ENCODE measurements around the gene ZNF641. TPM values are rescaled to one million over a fixed set of nuclear protein-coding genes. Genes with fewer than 3 reads are reported as not detected.
A peak's percentile ranks its signal among the peaks of the same experiment; 100 is the strongest.

Gene ZNF641
- total RNA-seq, 2 experiments from 2014 or later = 10.6 to 11.8 TPM

DNA sequence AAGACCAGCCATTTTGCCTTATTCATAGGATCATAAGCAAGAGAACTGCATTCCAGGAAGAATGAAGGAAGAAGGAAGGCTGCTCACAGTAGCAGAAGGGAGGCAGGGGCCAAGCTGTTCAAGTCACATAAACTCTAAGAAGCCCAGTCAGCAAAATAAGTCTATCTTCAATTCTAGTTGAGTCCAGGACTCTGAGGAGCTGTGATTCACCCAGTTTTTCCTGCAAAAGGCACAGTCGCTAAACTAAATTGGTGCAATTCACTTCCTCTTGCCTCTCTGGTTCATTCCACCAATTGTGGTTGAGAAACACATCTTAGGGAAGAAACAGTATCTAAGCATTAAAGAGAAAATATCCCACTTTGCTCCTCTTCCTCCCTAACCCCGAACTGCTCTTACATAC, 9.8 kb downstream of the ZNF641 start:
- no peak for DNase-seq (ENCODE audit: low spot score)
- Histone ChIP-seq H3K9me2 (ENCODE audit: insufficient read depth, low read length) (no peaks in the 10 kb centered on the region), H4K20me1 (ENCODE audit: insufficient read depth, low read length) (no peaks in the 10 kb centered on the region), H3K9me3 (ENCODE audit: low read length) (no peaks in the 10 kb centered on the region), H3K4me2 (ENCODE audit: low read length) (no peak overlapping the region), H2AFZ (ENCODE audit: low read length) (no peak overlapping the region), H3K27ac (ENCODE audit: low read depth, low read length, poor library complexity, severe bottlenecking) (no peak overlapping the region), H3K36me3 (ENCODE audit: insufficient read depth, low read length) (peaks cover 21% of the 10 kb centered on the region), H3K79me2 (ENCODE audit: insufficient read depth, low read depth, low read length) (no peaks in the 10 kb centered on the region), H3K4me3 (ENCODE audit: low read depth, low read length, poor library complexity, severe bottlenecking) (no peak overlapping the region), H3K4me1 (ENCODE audit: insufficient read depth, low read length, poor library complexity, severe bottlenecking) (no peaks in the 10 kb centered on the region)
- POLR2A ChIA-PET = no interaction called here
- CTCF ChIA-PET (ENCODE audit: unreplicated experiment) = no interaction called here
- TF ChIP-seq, protein P1, sequence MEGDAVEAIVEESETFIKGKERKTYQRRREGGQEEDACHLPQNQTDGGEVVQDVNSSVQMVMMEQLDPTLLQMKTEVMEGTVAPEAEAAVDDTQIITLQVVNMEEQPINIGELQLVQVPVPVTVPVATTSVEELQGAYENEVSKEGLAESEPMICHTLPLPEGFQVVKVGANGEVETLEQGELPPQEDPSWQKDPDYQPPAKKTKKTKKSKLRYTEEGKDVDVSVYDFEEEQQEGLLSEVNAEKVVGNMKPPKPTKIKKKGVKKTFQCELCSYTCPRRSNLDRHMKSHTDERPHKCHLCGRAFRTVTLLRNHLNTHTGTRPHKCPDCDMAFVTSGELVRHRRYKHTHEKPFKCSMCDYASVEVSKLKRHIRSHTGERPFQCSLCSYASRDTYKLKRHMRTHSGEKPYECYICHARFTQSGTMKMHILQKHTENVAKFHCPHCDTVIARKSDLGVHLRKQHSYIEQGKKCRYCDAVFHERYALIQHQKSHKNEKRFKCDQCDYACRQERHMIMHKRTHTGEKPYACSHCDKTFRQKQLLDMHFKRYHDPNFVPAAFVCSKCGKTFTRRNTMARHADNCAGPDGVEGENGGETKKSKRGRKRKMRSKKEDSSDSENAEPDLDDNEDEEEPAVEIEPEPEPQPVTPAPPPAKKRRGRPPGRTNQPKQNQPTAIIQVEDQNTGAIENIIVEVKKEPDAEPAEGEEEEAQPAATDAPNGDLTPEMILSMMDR (conservative IDR thresholded peaks at IDR 0.05; ENCODE audit: low read length) = no peak
- no peak for TF ChIP-seq EZH2phosphoT487 (IDR thresholded peaks at IDR 0.05; ENCODE audit: borderline replicate concordance, low read depth, low read length)
- BruUV-seq (replicated peaks) = no TSS peak
- intact Hi-C loops (cut with micrococcal nuclease; ENCODE audit: unreplicated experiment) = no loop called here

- H3K9me3 ChIP-seq (ENCODE audit: low read length) = no peaks in the 10 kb centered on the region
- no peak overlapping the region for H3K4me3 ChIP-seq (ENCODE audit: low read depth, low read length, poor library complexity, severe bottlenecking)
- no peak overlapping the region for H2AFZ ChIP-seq (ENCODE audit: low read length)
- intact Hi-C loops (cut with micrococcal nuclease; ENCODE audit: unreplicated experiment) = no loop called here
- no peak overlapping the region for H3K4me2 ChIP-seq (ENCODE audit: low read length)
- DNase-seq (ENCODE audit: low spot score) = no peak
- H3K27ac ChIP-seq (ENCODE audit: low read depth, low read length, poor library complexity, severe bottlenecking) = no peak overlapping the region
- POLR2A ChIA-PET = interaction anchor here (0.6 to 1.2 kb wide), 2 partner anchors 9 to 106 kb away, joined by 3 read pairs; no protein-coding TSS in a partner anchor
- no peaks in the 10 kb centered on the region for H3K9me2 ChIP-seq (ENCODE audit: insufficient read depth, low read length)
- CTCF ChIA-PET (ENCODE audit: unreplicated experiment) = no interaction called here
- H3K4me1 ChIP-seq (ENCODE audit: insufficient read depth, low read length, poor library complexity, severe bottlenecking) = no peaks in the 10 kb centered on the region
- H3K79me2 ChIP-seq (ENCODE audit: insufficient read depth, low read depth, low read length) = no peaks in the 10 kb centered on the region
- H4K20me1 ChIP-seq (ENCODE audit: insufficient read depth, low read length) = no peaks in the 10 kb centered on the region
- peaks cover 14% of the 10 kb centered on the region; the same call in 1 of the 2 replicates for H3K36me3 ChIP-seq (ENCODE audit: insufficient read depth, low read length)
- no TSS peak for BruUV-seq (replicated peaks)
- TF ChIP-seq, protein P1 (conservative IDR thresholded peaks at IDR 0.05; ENCODE audit: low read length) = no peak
- TF ChIP-seq EZH2phosphoT487 (IDR thresholded peaks at IDR 0.05; ENCODE audit: borderline replicate concordance, low read depth, low read length) = no peak
Observed at GRCh38 chr12:48339442-48340117, 11.1 kb downstream of the ZNF641 start.

DNA sequence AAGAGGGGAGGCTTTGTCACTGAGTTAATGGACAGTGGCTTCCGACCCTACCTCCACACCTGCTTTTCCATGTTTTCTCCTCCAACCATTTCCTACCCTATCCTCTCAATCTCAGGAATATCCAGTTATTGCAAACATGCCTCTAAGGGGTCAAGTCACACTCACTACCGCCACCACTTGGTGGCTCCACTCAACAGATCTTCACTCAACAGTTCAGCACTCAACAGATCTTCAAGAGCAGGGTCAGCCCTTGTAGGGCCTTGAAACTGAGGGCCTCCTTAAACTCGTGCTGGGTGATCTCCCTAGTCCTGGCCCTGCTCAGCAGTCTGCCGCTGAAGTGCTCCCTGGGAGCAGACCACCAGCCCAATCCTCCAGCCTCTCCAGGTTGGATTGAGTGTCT, 14.2 kb downstream of the ZNF641 start:
- Histone ChIP-seq H3K4me1 (ENCODE audit: insufficient read depth, low read length, poor library complexity, severe bottlenecking) (no peaks in the 10 kb centered on the region), H3K9me2 (ENCODE audit: insufficient read depth, low read length) (no peaks in the 10 kb centered on the region), H4K20me1 (ENCODE audit: insufficient read depth, low read length) (no peaks in the 10 kb centered on the region), H3K36me3 (ENCODE audit: insufficient read depth, low read length) (no peaks in the 10 kb centered on the region), H3K9me3 (ENCODE audit: low read length) (no peaks in the 10 kb centered on the region), H3K4me2 (ENCODE audit: low read length) (no peak overlapping the region), H3K79me2 (ENCODE audit: insufficient read depth, low read depth, low read length) (no peaks in the 10 kb centered on the region), H2AFZ (ENCODE audit: low read length) (no peak overlapping the region), H3K4me3 (ENCODE audit: low read depth, low read length, poor library complexity, severe bottlenecking) (no peak overlapping the region), H3K27ac (ENCODE audit: low read depth, low read length, poor library complexity, severe bottlenecking) (no peak overlapping the region)
- DNase-seq (ENCODE audit: low spot score) = peak; percentile 10
- TF ChIP-seq EZH2phosphoT487 (IDR thresholded peaks at IDR 0.05; ENCODE audit: borderline replicate concordance, low read depth, low read length) = no peak
- TF ChIP-seq, protein P1 (conservative IDR thresholded peaks at IDR 0.05; ENCODE audit: low read length) = peak; percentile 63
- no TSS peak for BruUV-seq (replicated peaks)
- ChIA-PET CTCF (ENCODE audit: unreplicated experiment) (no interaction called here), POLR2A (no interaction called here)
- intact Hi-C loops (cut with micrococcal nuclease; ENCODE audit: unreplicated experiment) = no loop called here
